HepG2 (cell line): ENCODE results near the gene UBFD1. TPM values are rescaled to one million over a fixed set of nuclear protein-coding genes. Genes with fewer than 3 reads are reported as not detected.

Experiments used
- HDAC6 ChIP-seq: fragments of 200-600 bp; sonication (generic); IDR thresholded peaks from 2 replicates; pipeline ENCODE4 v1.7.0; 2017; ENCODE audit warnings: mild to moderate bottlenecking, antibody characterized with exemption, low read length, low read depth
- HNRNPUL1 ChIP-seq: fragments of 200-400 bp; formaldehyde crosslinking; IDR thresholded peaks from 2 replicates; pipeline ENCODE4 v1.6.1; 2017; ENCODE audit warnings: low read depth, mild to moderate bottlenecking, low read length, moderate library complexity
- MED13 ChIP-seq: sonication (generic); formaldehyde crosslinking; IDR thresholded peaks from 2 replicates; pipeline ENCODE4 v1.5.0; 2020; ENCODE audit warnings: missing genetic modification reagents
- PAF1 ChIP-seq: IDR thresholded peaks from 2 replicates; pipeline ENCODE4 v1.6.1; 2016; ENCODE audit warnings: missing genetic modification reagents, missing compliant biosample characterization
- TOE1 ChIP-seq: sonication (generic); formaldehyde crosslinking; IDR thresholded peaks from 2 replicates; pipeline ENCODE4 v1.4.0; 2020; ENCODE audit warnings: mild to moderate bottlenecking, missing genetic modification reagents
- YEATS4 ChIP-seq: sonication (generic); formaldehyde crosslinking; IDR thresholded peaks from 2 replicates; pipeline ENCODE4 v1.4.0; 2020; ENCODE audit warnings: missing genetic modification reagents, borderline replicate concordance
- ZMYM4 ChIP-seq: sonication (generic); formaldehyde crosslinking; IDR thresholded peaks from 2 replicates; pipeline ENCODE4 v1.8.1; 2023; ENCODE audit warnings: mild to moderate bottlenecking, missing genetic modification reagents
- ZNF124 ChIP-seq: sonication (generic); formaldehyde crosslinking; IDR thresholded peaks from 2 replicates; pipeline ENCODE4 v1.4.0; 2020; ENCODE audit warnings: missing genetic modification reagents
- ZNF20 ChIP-seq: sonication (generic); formaldehyde crosslinking; IDR thresholded peaks from 2 replicates; pipeline ENCODE4 v1.4.0; 2020; ENCODE audit warnings: mild to moderate bottlenecking, moderate library complexity, missing genetic modification reagents
- ZNF224 ChIP-seq: sonication (generic); formaldehyde crosslinking; IDR thresholded peaks from 2 replicates; pipeline ENCODE4 v1.5.0; 2020; ENCODE audit warnings: mild to moderate bottlenecking, missing genetic modification reagents
- ZNF83 ChIP-seq: sonication (generic); formaldehyde crosslinking; IDR thresholded peaks from 2 replicates; pipeline ENCODE4 v1.4.0; 2020; ENCODE audit warnings: missing genetic modification reagents, mild to moderate bottlenecking, borderline replicate concordance
- polyA plus RNA-seq, 8 experiments: library from polyadenylated mRNA; depleted of rRNA in 3 of 8; stranded (reverse) in 7 of 8; unstranded in 1 of 8; fragments of >200 nt; fragmentation: Illumina TruSeq in 4 of 8; extraction: Trizol in 4 of 8; gene quantifications; 2 replicates each; pipeline versions ENCODE4 v1.2.1 to v1.2.3, GENCODE V29; 2011 to 2016; ENCODE audit warnings: low read depth in 4 of 8, missing spikeins in 1 of 8, mixed read lengths in 1 of 8; ENCODE audit not compliant: insufficient read depth in 1 of 8
- total RNA-seq, 5 experiments: library from RNA; depleted of rRNA; stranded (reverse); fragments of >200 nt; fragmentation: Illumina TruSeq; extraction: Trizol; gene quantifications; 2 replicates each; pipeline ENCODE4 v1.2.3, GENCODE V29; 2016; ENCODE audit warnings: low read depth in 1 of 5
- TF ChIP-seq, protein P1 (sequence below): sonication (generic); formaldehyde crosslinking; IDR thresholded peaks from 2 replicates; pipeline ENCODE4 v1.4.0; 2020; ENCODE audit warnings: mild to moderate bottlenecking, missing genetic modification reagents, borderline replicate concordance
- TF ChIP-seq, protein P2 (sequence below): sonication (generic); formaldehyde crosslinking; IDR thresholded peaks from 2 replicates; pipeline ENCODE4 v1.4.0; 2020; ENCODE audit warnings: low read depth, mild to moderate bottlenecking, missing genetic modification reagents
- TF ChIP-seq, protein P3 (sequence below): sonication (generic); formaldehyde crosslinking; conservative IDR thresholded peaks from 2 replicates; pipeline ENCODE4 v1.8.0; 2022; ENCODE audit warnings: mild to moderate bottlenecking, moderate library complexity, missing genetic modification reagents
- TF ChIP-seq, protein P4 (sequence below): IDR thresholded peaks from 2 replicates; pipeline ENCODE4 v1.6.1; 2016
- TF ChIP-seq, protein P5 (sequence below): sonication (generic); formaldehyde crosslinking; IDR thresholded peaks from 2 replicates; pipeline ENCODE4 v1.4.0; 2020; ENCODE audit warnings: missing genetic modification reagents, mild to moderate bottlenecking, borderline replicate concordance

Gene UBFD1
- total and polyA plus RNA-seq, 2 of the 13 experiments (the other 11 are each of a cell fraction or from before 2014, with no cell fraction given), result 100 to 111 TPM

DNA sequence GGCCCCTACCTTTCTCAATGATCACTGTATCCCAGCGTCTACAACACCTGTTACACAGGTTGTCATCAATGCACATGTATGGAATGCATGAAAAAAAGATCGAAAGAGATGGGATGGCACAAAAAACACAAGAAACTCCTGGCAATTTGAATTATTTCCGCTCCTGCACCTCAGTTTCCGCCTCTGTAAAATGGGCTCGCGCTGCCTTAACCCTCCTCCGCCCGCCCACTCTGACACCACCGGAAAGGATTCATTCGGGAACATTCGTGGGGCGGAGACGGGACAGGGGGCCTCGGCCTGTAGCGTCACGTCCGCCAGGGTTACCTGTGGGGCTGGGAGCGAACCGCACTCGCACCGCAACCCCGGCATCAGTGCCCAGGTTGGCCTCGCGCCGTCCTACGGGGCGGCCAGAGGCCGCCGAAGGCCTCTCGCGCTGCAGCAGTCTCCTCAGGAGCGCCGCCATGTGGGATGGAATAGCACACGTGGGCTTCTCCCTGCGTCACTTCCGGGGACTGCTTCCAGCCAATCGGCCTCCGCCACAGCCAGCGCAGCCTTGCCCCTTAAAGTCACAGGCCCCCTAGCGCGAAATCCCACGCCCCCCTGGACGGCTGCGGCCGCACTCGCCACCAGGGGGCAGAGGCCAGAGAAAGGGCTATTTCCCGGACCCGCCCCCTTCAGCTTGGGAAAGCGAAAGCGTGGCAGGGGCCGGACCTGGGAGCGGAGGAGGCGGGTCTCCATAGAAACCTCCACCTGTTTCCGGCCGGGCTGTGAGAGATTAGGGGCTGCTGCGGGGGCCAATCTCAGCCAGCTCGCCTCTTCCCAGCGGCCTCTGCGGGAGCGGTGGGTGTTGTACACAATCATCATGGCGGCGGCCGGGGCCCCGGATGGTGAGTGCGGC, at the start of gene UBFD1, which contains the start of gene EARS2 (continued):
- TF ChIP-seq, protein P1, sequence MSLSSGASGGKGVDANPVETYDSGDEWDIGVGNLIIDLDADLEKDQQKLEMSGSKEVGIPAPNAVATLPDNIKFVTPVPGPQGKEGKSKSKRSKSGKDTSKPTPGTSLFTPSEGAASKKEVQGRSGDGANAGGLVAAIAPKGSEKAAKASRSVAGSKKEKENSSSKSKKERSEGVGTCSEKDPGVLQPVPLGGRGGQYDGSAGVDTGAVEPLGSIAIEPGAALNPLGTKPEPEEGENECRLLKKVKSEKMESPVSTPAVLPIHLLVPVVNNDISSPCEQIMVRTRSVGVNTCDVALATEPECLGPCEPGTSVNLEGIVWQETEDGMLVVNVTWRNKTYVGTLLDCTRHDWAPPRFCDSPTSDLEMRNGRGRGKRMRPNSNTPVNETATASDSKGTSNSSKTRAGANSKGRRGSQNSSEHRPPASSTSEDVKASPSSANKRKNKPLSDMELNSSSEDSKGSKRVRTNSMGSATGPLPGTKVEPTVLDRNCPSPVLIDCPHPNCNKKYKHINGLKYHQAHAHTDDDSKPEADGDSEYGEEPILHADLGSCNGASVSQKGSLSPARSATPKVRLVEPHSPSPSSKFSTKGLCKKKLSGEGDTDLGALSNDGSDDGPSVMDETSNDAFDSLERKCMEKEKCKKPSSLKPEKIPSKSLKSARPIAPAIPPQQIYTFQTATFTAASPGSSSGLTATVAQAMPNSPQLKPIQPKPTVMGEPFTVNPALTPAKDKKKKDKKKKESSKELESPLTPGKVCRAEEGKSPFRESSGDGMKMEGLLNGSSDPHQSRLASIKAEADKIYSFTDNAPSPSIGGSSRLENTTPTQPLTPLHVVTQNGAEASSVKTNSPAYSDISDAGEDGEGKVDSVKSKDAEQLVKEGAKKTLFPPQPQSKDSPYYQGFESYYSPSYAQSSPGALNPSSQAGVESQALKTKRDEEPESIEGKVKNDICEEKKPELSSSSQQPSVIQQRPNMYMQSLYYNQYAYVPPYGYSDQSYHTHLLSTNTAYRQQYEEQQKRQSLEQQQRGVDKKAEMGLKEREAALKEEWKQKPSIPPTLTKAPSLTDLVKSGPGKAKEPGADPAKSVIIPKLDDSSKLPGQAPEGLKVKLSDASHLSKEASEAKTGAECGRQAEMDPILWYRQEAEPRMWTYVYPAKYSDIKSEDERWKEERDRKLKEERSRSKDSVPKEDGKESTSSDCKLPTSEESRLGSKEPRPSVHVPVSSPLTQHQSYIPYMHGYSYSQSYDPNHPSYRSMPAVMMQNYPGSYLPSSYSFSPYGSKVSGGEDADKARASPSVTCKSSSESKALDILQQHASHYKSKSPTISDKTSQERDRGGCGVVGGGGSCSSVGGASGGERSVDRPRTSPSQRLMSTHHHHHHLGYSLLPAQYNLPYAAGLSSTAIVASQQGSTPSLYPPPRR (CRISPR knock-in tag), result peak; percentile 65; the same call in 1 of the 2 replicates
- TF ChIP-seq ZNF224 (CRISPR knock-in tag) (peak; percentile 95; the same call in 1 of the 2 replicates), MED13 (CRISPR knock-in tag) (peak; percentile 94), TOE1 (peak; percentile 52), ZNF124 (CRISPR knock-in tag) (peak; percentile 92), ZNF83 (CRISPR knock-in tag) (peak; percentile 94; the same call in 1 of the 2 replicates), ZNF20 (CRISPR knock-in tag) (peak; percentile 95; the same call in 1 of the 2 replicates), HDAC6 (peak; percentile 95), PAF1 (no peak), ZMYM4 (CRISPR knock-in tag) (peak; percentile 97), YEATS4 (CRISPR knock-in tag) (peak; percentile 100), HNRNPUL1 (peak; percentile 92)
- TF ChIP-seq, protein P2, sequence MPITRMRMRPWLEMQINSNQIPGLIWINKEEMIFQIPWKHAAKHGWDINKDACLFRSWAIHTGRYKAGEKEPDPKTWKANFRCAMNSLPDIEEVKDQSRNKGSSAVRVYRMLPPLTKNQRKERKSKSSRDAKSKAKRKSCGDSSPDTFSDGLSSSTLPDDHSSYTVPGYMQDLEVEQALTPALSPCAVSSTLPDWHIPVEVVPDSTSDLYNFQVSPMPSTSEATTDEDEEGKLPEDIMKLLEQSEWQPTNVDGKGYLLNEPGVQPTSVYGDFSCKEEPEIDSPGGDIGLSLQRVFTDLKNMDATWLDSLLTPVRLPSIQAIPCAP (CRISPR knock-in tag), result peak; percentile 92; the same call in 1 of the 2 replicates
- TF ChIP-seq, protein P3, sequence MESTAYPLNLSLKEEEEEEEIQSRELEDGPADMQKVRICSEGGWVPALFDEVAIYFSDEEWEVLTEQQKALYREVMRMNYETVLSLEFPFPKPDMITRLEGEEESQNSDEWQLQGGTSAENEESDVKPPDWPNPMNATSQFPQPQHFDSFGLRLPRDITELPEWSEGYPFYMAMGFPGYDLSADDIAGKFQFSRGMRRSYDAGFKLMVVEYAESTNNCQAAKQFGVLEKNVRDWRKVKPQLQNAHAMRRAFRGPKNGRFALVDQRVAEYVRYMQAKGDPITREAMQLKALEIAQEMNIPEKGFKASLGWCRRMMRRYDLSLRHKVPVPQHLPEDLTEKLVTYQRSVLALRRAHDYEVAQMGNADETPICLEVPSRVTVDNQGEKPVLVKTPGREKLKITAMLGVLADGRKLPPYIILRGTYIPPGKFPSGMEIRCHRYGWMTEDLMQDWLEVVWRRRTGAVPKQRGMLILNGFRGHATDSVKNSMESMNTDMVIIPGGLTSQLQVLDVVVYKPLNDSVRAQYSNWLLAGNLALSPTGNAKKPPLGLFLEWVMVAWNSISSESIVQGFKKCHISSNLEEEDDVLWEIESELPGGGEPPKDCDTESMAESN (CRISPR knock-in tag), result peak; percentile 96
- TF ChIP-seq, protein P4, sequence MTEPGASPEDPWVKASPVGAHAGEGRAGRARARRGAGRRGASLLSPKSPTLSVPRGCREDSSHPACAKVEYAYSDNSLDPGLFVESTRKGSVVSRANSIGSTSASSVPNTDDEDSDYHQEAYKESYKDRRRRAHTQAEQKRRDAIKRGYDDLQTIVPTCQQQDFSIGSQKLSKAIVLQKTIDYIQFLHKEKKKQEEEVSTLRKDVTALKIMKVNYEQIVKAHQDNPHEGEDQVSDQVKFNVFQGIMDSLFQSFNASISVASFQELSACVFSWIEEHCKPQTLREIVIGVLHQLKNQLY (CRISPR knock-in tag), result peak; percentile 75
- TF ChIP-seq, protein P5, sequence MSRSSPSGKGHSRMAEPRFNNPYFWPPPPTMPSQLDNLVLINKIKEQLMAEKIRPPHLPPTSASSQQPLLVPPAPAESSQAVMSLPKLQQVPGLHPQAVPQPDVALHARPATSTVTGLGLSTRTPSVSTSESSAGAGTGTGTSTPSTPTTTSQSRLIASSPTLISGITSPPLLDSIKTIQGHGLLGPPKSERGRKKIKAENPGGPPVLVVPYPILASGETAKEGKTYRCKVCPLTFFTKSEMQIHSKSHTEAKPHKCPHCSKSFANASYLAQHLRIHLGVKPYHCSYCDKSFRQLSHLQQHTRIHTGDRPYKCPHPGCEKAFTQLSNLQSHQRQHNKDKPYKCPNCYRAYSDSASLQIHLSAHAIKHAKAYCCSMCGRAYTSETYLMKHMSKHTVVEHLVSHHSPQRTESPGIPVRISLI (CRISPR knock-in tag), result peak; percentile 37; the same call in 1 of the 2 replicates
